IMR-90 (cell line): Measurements from ENCODE around the gene CD9. TPM values are rescaled to one million over a fixed set of nuclear protein-coding genes. Genes with fewer than 3 reads are reported as not detected.
A peak's percentile ranks its signal among the peaks of the same experiment; 100 is the strongest.

Experiments used
- ATAC-seq: fragments of 200-7000 bp; cut with Tn5 transposase; 2 replicates; pipeline ENCODE4 v1.9.1; 2020; ENCODE audit warnings: low read depth, mild to moderate bottlenecking, moderate library complexity
- BruUV-seq: library from RNA; stranded (reverse); fragments of 400-500 nt; replicated peaks from 2 replicates; lab custom pipeline; 2021; lab: Mats Ljungman, UMichigan
- CTCF ChIA-PET: fragments of 300-600 bp; formaldehyde crosslinking; extraction: SDS; loops from one replicate; lab custom pipeline; 2021; ENCODE audit warnings: antibody characterized with exemption; lab: Yijun Ruan, JAX
- POLR2A ChIA-PET: fragments of 300-600 bp; sonication (Branson Sonifier 250); formaldehyde crosslinking; loops from one replicate; lab custom pipeline; 2022; ENCODE audit warnings: antibody characterized with exemption; ENCODE audit not compliant: unreplicated experiment; lab: Charles Lee
- DNase-seq: peaks from one replicate; pipeline ENCODE4 v3.0.0; 2013
- H2AFZ ChIP-seq: replicated peaks from 2 replicates; pipeline ENCODE3; 2013; ENCODE audit warnings: low read length, mild to moderate bottlenecking; ENCODE audit not compliant: poor library complexity
- H2AK5ac ChIP-seq: 2 replicates; pipeline ENCODE4 v1.6.1; 2013; ENCODE audit warnings: low read depth, low read length, inconsistent platforms
- H2AK9ac ChIP-seq: replicated peaks from 2 replicates; pipeline ENCODE3; 2013; ENCODE audit warnings: mild to moderate bottlenecking, low read depth, low read length, moderate library complexity; ENCODE audit not compliant: poor library complexity
- H2BK120ac ChIP-seq: 2 replicates; pipeline ENCODE4 v1.6.1; 2013; ENCODE audit warnings: low read depth, low read length, inconsistent platforms
- H2BK15ac ChIP-seq: 3 replicates; pipeline ENCODE4 v1.6.1; 2013; ENCODE audit warnings: low read depth, low read length, inconsistent platforms
- H2BK20ac ChIP-seq: 2 replicates; pipeline ENCODE4 v1.6.1; 2013; ENCODE audit warnings: low read depth, mild to moderate bottlenecking, inconsistent platforms, low read length, moderate library complexity
- H2BK5ac ChIP-seq: 2 replicates; pipeline ENCODE4 v1.6.1; 2013; ENCODE audit warnings: mild to moderate bottlenecking, low read depth, low read length, inconsistent platforms; ENCODE audit not compliant: poor library complexity, severe bottlenecking
- H3K14ac ChIP-seq: replicated peaks from 2 replicates; pipeline ENCODE4 v1.6.1; 2013; ENCODE audit warnings: low read depth, low read length, inconsistent platforms
- H3K18ac ChIP-seq: 2 replicates; pipeline ENCODE4 v1.6.1; 2013; ENCODE audit warnings: low read depth, low read length, control low read depth
- H3K23ac ChIP-seq: 2 replicates; pipeline ENCODE4 v1.6.1; 2013; ENCODE audit warnings: low read depth, low read length, inconsistent platforms
- H3K27ac ChIP-seq: 2 replicates; pipeline ENCODE4 v1.5.1; 2013; ENCODE audit warnings: mild to moderate bottlenecking, control low read depth, low read length; ENCODE audit not compliant: insufficient read depth
- H3K27me3 ChIP-seq: 2 replicates; pipeline ENCODE4 v1.6.1; 2013; ENCODE audit warnings: low read length; ENCODE audit not compliant: control insufficient read depth, insufficient read depth
- H3K36me3 ChIP-seq: 2 replicates; pipeline ENCODE4 v1.6.1; 2013; ENCODE audit warnings: low read length, mixed read lengths; ENCODE audit not compliant: control insufficient read depth, insufficient read depth
- H3K4ac ChIP-seq: 2 replicates; pipeline ENCODE4 v1.6.1; 2013; ENCODE audit warnings: low read depth, low read length, inconsistent platforms
- H3K4me1 ChIP-seq: 2 replicates; pipeline ENCODE4 v1.6.1; 2013; ENCODE audit warnings: low read length, mixed read lengths; ENCODE audit not compliant: control insufficient read depth, insufficient read depth
- H3K4me2 ChIP-seq: 2 replicates; pipeline ENCODE4 v1.6.1; 2013; ENCODE audit warnings: low read depth, mild to moderate bottlenecking, control low read depth, low read length, moderate library complexity
- H3K4me3 ChIP-seq: 2 replicates; pipeline ENCODE4 v1.5.1; 2013; ENCODE audit warnings: low read depth, mild to moderate bottlenecking, control low read depth, low read length, moderate library complexity; ENCODE audit not compliant: insufficient read depth
- H3K56ac ChIP-seq: 2 replicates; pipeline ENCODE4 v1.6.1; 2013; ENCODE audit warnings: low read length, inconsistent platforms; ENCODE audit not compliant: insufficient read depth; ENCODE audit errors: extremely low read depth
- H3K79me1 ChIP-seq, 2 experiments: 2 replicates each; pipeline ENCODE4 v1.6.1; 2013; ENCODE audit warnings: low read length in 2 of 2, inconsistent platforms in 1 of 2, low read depth in 1 of 2
- H3K9ac ChIP-seq: 2 replicates; pipeline ENCODE4 v1.6.1; 2013; ENCODE audit warnings: low read depth, low read length, control low read depth
- H3K9me1 ChIP-seq: 2 replicates; pipeline ENCODE4 v1.6.1; 2013; ENCODE audit warnings: low read length, inconsistent platforms; ENCODE audit not compliant: insufficient read depth
- H3K9me3 ChIP-seq: 2 replicates; pipeline ENCODE4 v1.6.1; 2013; ENCODE audit warnings: low read length; ENCODE audit not compliant: control insufficient read depth, insufficient read depth
- H4K20me1 ChIP-seq: 2 replicates; pipeline ENCODE4 v1.6.1; 2013; ENCODE audit warnings: low read length, inconsistent platforms; ENCODE audit not compliant: insufficient read depth
- H4K5ac ChIP-seq: 2 replicates; pipeline ENCODE4 v1.6.1; 2013; ENCODE audit warnings: mild to moderate bottlenecking, low read depth, low read length, control low read depth
- H4K8ac ChIP-seq, 2 experiments: 2 replicates each; pipeline ENCODE4 v1.6.1; 2013; ENCODE audit warnings: low read depth in 2 of 2, low read length in 2 of 2, control low read depth in 1 of 2, inconsistent platforms in 1 of 2
- H4K91ac ChIP-seq: 2 replicates; pipeline ENCODE4 v1.6.1; 2013; ENCODE audit warnings: low read depth, low read length, inconsistent platforms; ENCODE audit not compliant: insufficient read depth
- BHLHE40 ChIP-seq: fragments of 150-350 bp; IDR thresholded peaks from 2 replicates; pipeline ENCODE4 v1.6.1; 2016; ENCODE audit warnings: mild to moderate bottlenecking, low read depth, low read length
- CEBPB ChIP-seq: IDR thresholded peaks from 2 replicates; pipeline ENCODE4 v1.6.1; 2012; ENCODE audit warnings: low read depth, low read length, improper control_type of control experiment
- CHD1 ChIP-seq: IDR thresholded peaks from 2 replicates; pipeline ENCODE4 v1.6.1; 2012; ENCODE audit warnings: low read depth, low read length, improper control_type of control experiment
- ELK1 ChIP-seq: fragments of 150-350 bp; IDR thresholded peaks from 2 replicates; pipeline ENCODE4 v1.6.1; 2016; ENCODE audit warnings: low read depth, mild to moderate bottlenecking, low read length, moderate library complexity, borderline replicate concordance
- MAZ ChIP-seq: IDR thresholded peaks from 2 replicates; pipeline ENCODE4 v1.6.1; 2012; ENCODE audit warnings: low read depth, mild to moderate bottlenecking, low read length, improper control_type of control experiment, moderate library complexity, borderline replicate concordance
- MXI1 ChIP-seq: IDR thresholded peaks from 2 replicates; pipeline ENCODE4 v1.6.1; 2012; ENCODE audit warnings: low read depth, mild to moderate bottlenecking, low read length, moderate library complexity, borderline replicate concordance
- NFE2L2 ChIP-seq: fragments of 150-350 bp; IDR thresholded peaks from 2 replicates; pipeline ENCODE4 v1.6.1; 2016; ENCODE audit warnings: low read depth, mild to moderate bottlenecking, low read length
- POLR2A ChIP-seq: IDR thresholded peaks from 2 replicates; pipeline ENCODE4 v1.6.1; 2012; ENCODE audit warnings: mild to moderate bottlenecking, low read depth, low read length
- RCOR1 ChIP-seq: IDR thresholded peaks from 2 replicates; pipeline ENCODE4 v1.6.1; 2012; ENCODE audit warnings: mild to moderate bottlenecking, low read length, improper control_type of control experiment; ENCODE audit not compliant: insufficient replicate concordance
- RFX5 ChIP-seq: IDR thresholded peaks from 2 replicates; pipeline ENCODE4 v1.8.0; 2012; ENCODE audit warnings: low read depth, mild to moderate bottlenecking, low read length, moderate library complexity
- SMC3 ChIP-seq: fragments of 150-350 bp; IDR thresholded peaks from 2 replicates; pipeline ENCODE4 v1.6.1; 2016; ENCODE audit warnings: low read depth, mild to moderate bottlenecking, antibody characterized with exemption, low read length, moderate library complexity
- WGBS, 2 experiments: methylation state at CpG; one replicate each; pipeline versions ENCODE4 v1.1.5 to v1.1.7; 2013; ENCODE audit warnings: missing lambda C conversion rate in 2 of 2; ENCODE audit not compliant: insufficient read length in 1 of 2; ENCODE audit errors: extremely low coverage in 2 of 2; 5-methylcytosine and 5-hydroxymethylcytosine counted together
- dilution Hi-C: fragments of 300-500 bp; cut with HindIII; formaldehyde crosslinking; loops from one replicate; pipeline ENCODE4 v1.14.3; 2018; ENCODE audit warnings: low sequenced_read_pairs; ENCODE audit not compliant: unreplicated experiment
- in situ Hi-C: fragments of 300-500 bp; cut with MboI; formaldehyde crosslinking; loops from 3 replicates; pipeline ENCODE4 v1.14.3; 2019; ENCODE audit warnings: low sequenced_read_pairs, inconsistent platforms, mixed read lengths
- intact Hi-C: fragments of 100-400 bp; cut with micrococcal nuclease; formaldehyde crosslinking; loops from 2 replicates; pipeline ENCODE4 v1.10.0; 2022
- polyA plus RNA-seq, 3 experiments: library from polyadenylated mRNA; depleted of rRNA; stranded (reverse); fragments of >200 nt; gene quantifications; 2 replicates each; pipeline ENCODE4 v1.2.3, GENCODE V29; 2012; ENCODE audit warnings: low replicate concordance in 1 of 3
- total RNA-seq: library from RNA; depleted of rRNA; stranded (reverse); fragments of >200 nt; gene quantifications from 2 replicates; pipeline ENCODE4 v1.2.3, GENCODE V29; 2012
- TF ChIP-seq, protein P1 (sequence below): fragments of 150-350 bp; IDR thresholded peaks from 2 replicates; pipeline ENCODE4 v1.6.1; 2017; ENCODE audit warnings: mild to moderate bottlenecking, antibody characterized with exemption, low read length, low read depth

The CD9 gene
- total and polyA plus RNA-seq, 2 of the 4 experiments (the other 2 are of a cell fraction) = 48.8 to 70.9 TPM

- H4K20me1 ChIP-seq = no peaks in the 10 kb centered on the region
- no peak overlapping the region for H3K9ac ChIP-seq
- in situ Hi-C loops = no loop called here
- H2BK120ac ChIP-seq = peak overlapping the region; percentile 92
- no peaks in the 10 kb centered on the region for H3K79me1 ChIP-seq
- no peak overlapping the region for H3K56ac ChIP-seq
- no TSS peak for BruUV-seq
- no peak overlapping the region for H3K4me2 ChIP-seq
- H3K18ac ChIP-seq = peak overlapping the region; percentile 2; the same call in 1 of the 2 replicates
- H4K91ac ChIP-seq = peak overlapping the region; percentile 66
- H3K23ac ChIP-seq = peak overlapping the region; percentile 16; the same call in 1 of the 2 replicates
- no CpG with 5 or more reads among the region's 11 CpGs for WGBS, 2 experiments
- no peak overlapping the region for H3K27ac ChIP-seq
- peak overlapping the region; percentile 42 for H4K5ac ChIP-seq
- H3K4ac ChIP-seq = peak overlapping the region; percentile 92
- H3K27me3 ChIP-seq = no peaks in the 10 kb centered on the region
- peak overlapping the region; percentile 89 for H2AK5ac ChIP-seq
- H2BK15ac ChIP-seq = peak overlapping the region; percentile 34; the same call in 1 of the 3 replicates
- DNase-seq (no peak), ATAC-seq (no peak)
- peak overlapping the region; percentile 73 for H2AFZ ChIP-seq
- H3K4me3 ChIP-seq = no peak overlapping the region
- TF ChIP-seq BHLHE40 (no peak), MAZ (no peak), MXI1 (no peak), CEBPB (no peak), ELK1 (no peak), RFX5 (no peak), POLR2A (no peak), RCOR1 (no peak), NFE2L2 (no peak), SMC3 (no peak), CHD1 (no peak)
- TF ChIP-seq, protein P1, sequence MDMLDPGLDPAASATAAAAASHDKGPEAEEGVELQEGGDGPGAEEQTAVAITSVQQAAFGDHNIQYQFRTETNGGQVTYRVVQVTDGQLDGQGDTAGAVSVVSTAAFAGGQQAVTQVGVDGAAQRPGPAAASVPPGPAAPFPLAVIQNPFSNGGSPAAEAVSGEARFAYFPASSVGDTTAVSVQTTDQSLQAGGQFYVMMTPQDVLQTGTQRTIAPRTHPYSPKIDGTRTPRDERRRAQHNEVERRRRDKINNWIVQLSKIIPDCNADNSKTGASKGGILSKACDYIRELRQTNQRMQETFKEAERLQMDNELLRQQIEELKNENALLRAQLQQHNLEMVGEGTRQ = no peak
- peak overlapping the region; percentile 15 for H2AK9ac ChIP-seq
- peak overlapping the region; percentile 87 for H3K14ac ChIP-seq
- intact Hi-C loops = no loop called here
- peaks cover 15% of the 10 kb centered on the region for H3K9me1 ChIP-seq
- H3K4me1 ChIP-seq = peaks cover 15% of the 10 kb centered on the region
- ChIA-PET POLR2A (no interaction called here), CTCF (no interaction called here)
- no peaks in the 10 kb centered on the region for H3K9me3 ChIP-seq
- H2BK20ac ChIP-seq = peak overlapping the region; percentile 92
- H4K8ac ChIP-seq = peak overlapping the region; percentile 31 to 90; a peak in 2 of 4 replicates
- H3K36me3 ChIP-seq = no peaks in the 10 kb centered on the region
- peak overlapping the region; percentile 18 for H2BK5ac ChIP-seq
- dilution Hi-C loops = no loop called here
Observed at GRCh38 chr12:6158749-6159148, 41.5 kb upstream of the CD9 start.
